ENCODE measurements around the gene SLC51A. TPM values are rescaled to one million over a fixed set of nuclear protein-coding genes. Genes with fewer than 3 reads are reported as not detected.

The SLC51A gene
- total RNA-seq, 2 donors from 2014 or later, result 2.1 to 65.1 TPM

DNA sequence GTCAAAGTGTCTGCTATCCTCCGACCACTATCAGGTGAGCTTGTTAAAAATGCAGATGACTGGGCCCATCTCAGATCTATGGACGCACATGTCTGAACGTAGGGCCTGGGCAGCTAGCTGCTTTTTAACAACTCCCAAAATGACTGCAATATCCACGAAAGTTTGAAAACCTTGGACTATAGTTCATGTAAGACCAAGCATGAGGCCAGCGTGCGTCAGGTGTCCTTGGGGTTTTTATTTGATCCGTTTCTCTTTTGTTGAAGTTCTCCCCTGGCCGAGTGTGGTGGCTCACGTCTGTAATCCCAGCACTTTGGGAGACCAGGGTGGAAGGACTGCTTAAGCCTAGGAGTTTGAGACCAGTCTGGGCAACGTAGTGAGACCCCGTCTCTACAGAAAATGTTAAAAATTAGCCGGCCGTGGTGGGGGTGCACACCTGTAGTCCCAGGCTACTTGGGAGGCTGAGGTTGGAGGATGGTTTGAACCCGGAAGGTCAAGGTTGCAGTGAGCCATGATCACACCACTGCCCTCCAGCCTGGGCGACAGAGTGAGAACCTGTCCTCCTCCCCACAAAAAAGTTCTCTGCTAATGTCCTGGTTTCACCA is 9.5 kb downstream of the SLC51A start:
- Histone ChIP-seq H3K27me3 (no peaks in the 10 kb centered on the region), H3K36me3 (no peaks in the 10 kb centered on the region), H3K9ac (ENCODE audit: low read depth in 2 of 2, low read length in 2 of 2) (no peak overlapping the region), H3K4me1 (no peaks in the 10 kb centered on the region), H3K4me3 (no peak overlapping the region), H3K9me3 (no peaks in the 10 kb centered on the region), H3K27ac (no peak overlapping the region)
- TF ChIP-seq, protein P1, sequence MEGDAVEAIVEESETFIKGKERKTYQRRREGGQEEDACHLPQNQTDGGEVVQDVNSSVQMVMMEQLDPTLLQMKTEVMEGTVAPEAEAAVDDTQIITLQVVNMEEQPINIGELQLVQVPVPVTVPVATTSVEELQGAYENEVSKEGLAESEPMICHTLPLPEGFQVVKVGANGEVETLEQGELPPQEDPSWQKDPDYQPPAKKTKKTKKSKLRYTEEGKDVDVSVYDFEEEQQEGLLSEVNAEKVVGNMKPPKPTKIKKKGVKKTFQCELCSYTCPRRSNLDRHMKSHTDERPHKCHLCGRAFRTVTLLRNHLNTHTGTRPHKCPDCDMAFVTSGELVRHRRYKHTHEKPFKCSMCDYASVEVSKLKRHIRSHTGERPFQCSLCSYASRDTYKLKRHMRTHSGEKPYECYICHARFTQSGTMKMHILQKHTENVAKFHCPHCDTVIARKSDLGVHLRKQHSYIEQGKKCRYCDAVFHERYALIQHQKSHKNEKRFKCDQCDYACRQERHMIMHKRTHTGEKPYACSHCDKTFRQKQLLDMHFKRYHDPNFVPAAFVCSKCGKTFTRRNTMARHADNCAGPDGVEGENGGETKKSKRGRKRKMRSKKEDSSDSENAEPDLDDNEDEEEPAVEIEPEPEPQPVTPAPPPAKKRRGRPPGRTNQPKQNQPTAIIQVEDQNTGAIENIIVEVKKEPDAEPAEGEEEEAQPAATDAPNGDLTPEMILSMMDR (IDR thresholded peaks at IDR 0.05), result no peak
- intact Hi-C loops (cut with DNase I), result no loop called here
- DNase-seq, result no peak

DNA sequence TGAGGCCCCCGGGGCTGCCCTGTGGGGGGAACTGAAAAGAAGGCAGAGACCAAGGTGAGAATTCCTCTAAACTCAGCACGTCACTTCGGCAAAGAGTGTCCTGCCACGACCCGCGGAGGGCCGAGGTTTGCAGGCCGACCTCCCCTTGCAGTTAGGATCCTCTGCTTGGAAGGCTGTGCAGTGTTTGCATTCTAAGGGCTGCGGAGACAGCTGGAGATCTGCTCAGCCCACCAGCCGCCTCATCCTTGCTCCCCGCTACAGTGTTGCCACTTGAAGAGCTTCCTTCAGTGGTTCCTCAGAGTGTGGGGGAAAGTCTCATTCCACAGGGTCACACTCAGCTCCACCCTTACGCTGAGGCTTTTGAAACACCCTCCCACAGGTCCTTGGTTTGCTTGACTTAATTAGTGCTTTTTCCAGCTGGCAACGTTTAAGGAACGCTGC is 10.8 kb downstream of the SLC51A start:
- no peaks in the 10 kb centered on the region for H3K9me3 ChIP-seq
- no peaks in the 10 kb centered on the region for H3K36me3 ChIP-seq
- H3K27me3 ChIP-seq, result no peaks in the 10 kb centered on the region
- DNase-seq, result no peak
- TF ChIP-seq, protein P1 (IDR thresholded peaks at IDR 0.05), result no peak
- H3K4me1 ChIP-seq, result no peaks in the 10 kb centered on the region
- no peak overlapping the region for H3K4me3 ChIP-seq
- H3K27ac ChIP-seq, result no peak overlapping the region
- H3K9ac ChIP-seq (ENCODE audit: low read depth in 2 of 2, low read length in 2 of 2), result no peak overlapping the region
- intact Hi-C loops (cut with DNase I), result no loop called here

DNA sequence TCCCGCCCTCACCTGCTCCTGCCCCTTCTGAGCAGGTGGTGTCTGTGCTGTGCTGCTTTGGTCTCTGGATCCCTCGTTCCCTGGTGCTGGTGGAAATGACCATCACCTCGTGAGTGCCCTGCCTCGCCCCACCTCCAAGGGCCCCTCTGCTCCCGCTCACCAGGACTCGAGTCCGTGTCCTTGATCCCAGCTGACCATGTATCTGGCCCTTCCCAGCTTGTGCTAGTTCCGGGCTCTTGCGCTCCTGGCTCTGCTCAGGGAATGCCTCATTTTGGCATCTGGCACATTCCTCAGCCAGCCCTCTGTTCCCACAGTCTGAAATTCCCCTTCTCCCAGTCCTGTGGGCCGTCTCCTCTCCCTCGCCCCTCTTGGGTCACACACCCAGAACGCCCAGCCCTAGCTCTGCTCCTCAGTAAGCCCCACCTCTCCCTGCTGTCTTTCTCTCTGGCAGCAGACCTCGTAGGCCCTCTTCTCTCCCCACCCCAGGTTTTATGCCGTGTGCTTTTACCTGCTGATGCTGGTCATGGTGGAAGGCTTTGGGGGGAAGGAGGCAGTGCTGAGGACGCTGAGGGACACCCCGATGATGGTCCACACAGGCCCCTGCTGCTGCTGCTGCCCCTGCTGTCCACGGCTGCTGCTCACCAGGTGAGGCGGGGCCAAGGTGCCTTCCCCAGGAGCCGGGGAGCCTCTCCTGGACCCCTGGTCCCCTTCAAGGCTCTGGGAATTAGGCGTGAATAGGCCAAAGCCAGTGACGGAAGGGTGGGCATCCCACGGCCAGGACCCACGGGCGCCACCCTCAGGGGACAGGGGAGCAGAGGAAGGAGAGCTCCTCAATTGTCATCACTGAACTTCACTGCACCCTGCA is 11.5 kb downstream of the SLC51A start:
- no peak overlapping the region for H3K9ac ChIP-seq (ENCODE audit: low read depth in 2 of 2, low read length in 2 of 2)
- H3K27ac ChIP-seq, result no peak overlapping the region
- no peaks in the 10 kb centered on the region for H3K27me3 ChIP-seq
- H3K36me3 ChIP-seq, result no peaks in the 10 kb centered on the region
- H3K4me3 ChIP-seq, result no peak overlapping the region
- no peaks in the 10 kb centered on the region for H3K9me3 ChIP-seq
- intact Hi-C loops (cut with DNase I), result no loop called here
- no peak for DNase-seq
- TF ChIP-seq, protein P1 (IDR thresholded peaks at IDR 0.05), result no peak
- no peaks in the 10 kb centered on the region for H3K4me1 ChIP-seq

DNA sequence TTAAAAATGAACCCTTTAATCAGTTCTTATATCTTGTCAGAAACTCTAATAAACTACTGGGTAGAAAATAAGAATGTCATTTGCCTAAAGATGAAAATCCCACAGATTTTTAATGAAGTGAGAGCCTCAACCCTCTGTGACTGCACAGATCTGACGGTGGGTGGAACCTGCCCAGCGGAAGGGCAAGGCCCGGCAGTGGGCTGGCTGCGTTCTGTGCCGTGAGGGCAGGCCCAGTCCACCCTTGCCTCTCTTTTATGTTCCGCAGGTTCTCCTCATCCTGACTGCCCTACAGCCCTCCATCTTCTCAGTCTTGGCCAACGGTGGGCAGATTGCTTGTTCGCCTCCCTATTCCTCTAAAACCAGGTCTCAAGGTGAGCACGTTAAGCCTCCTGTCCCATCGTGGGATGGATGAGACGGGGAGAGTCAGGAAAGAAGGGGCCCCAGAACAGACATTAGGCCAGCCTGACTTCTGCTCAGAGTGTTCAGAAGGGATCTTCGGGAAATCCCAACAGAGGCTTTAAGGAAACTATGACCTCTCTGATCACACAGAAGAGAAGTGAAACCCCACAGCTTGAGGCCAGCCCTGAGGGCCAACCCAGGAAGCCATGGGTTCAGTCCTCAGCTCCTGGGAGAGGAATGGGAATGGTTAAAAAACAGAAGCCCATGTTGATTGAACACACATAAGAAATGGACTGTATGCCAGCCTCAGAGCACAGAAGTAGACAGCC is 16.0 kb downstream of the SLC51A start:
- TF ChIP-seq, protein P1 (IDR thresholded peaks at IDR 0.05), result no peak
- H3K9ac ChIP-seq (ENCODE audit: low read depth in 2 of 2, low read length in 2 of 2), result no peak overlapping the region
- no peaks in the 10 kb centered on the region for H3K4me1 ChIP-seq
- no peak overlapping the region for H3K4me3 ChIP-seq
- H3K36me3 ChIP-seq, result no peaks in the 10 kb centered on the region
- intact Hi-C loops (cut with DNase I), result no loop called here
- no peak overlapping the region for H3K27ac ChIP-seq
- H3K27me3 ChIP-seq, result no peaks in the 10 kb centered on the region
- no peaks in the 10 kb centered on the region for H3K9me3 ChIP-seq
- no peak for DNase-seq

DNA sequence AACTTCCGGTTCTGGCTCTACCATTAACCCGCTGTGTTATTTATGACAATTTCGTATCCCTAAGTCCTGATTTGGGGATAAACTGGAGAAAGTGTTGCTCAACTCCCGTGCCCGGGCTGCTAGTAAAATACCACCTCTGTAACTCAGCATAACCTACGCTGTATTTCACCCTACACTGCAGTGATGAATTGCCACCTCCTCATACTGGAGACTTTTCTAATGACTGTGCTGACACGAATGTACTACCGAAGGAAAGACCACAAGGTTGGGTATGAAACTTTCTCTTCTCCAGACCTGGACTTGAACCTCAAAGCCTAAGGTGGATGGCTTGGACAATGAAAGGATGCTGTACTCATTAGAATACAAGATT is 16.5 kb downstream of the SLC51A start:
- no peak overlapping the region for H3K27ac ChIP-seq
- TF ChIP-seq, protein P1 (IDR thresholded peaks at IDR 0.05), result no peak
- H3K9me3 ChIP-seq, result no peaks in the 10 kb centered on the region
- H3K36me3 ChIP-seq, result no peaks in the 10 kb centered on the region
- no peak overlapping the region for H3K9ac ChIP-seq (ENCODE audit: low read depth in 2 of 2, low read length in 2 of 2)
- no peak overlapping the region for H3K4me3 ChIP-seq
- DNase-seq, result no peak
- H3K27me3 ChIP-seq, result no peaks in the 10 kb centered on the region
- H3K4me1 ChIP-seq, result no peaks in the 10 kb centered on the region
- intact Hi-C loops (cut with DNase I), result no loop called here
